Esophagus squamous epithelium (tissue), 5 donors: ENCODE data around the gene CALN1. TPM values are rescaled to one million over a fixed set of nuclear protein-coding genes. Genes with fewer than 3 reads are reported as not detected.
"Not testable (repeated sequence)": the region's sequence is repeated elsewhere in the genome, so short reads cannot be mapped to it uniquely, and the experiment has no call there.

Source experiments
- DNase-seq: peaks from one replicate; lab custom pipeline; 2025; lab: John Stamatoyannopoulos, UW
- H3K27ac ChIP-seq, 4 donors: fragments of 200-600 bp; sonication (generic); one replicate each; pipeline ENCODE4 v1.5.1; 2016 to 2019; ENCODE audit warnings: mild to moderate bottlenecking in 1 of 4
- H3K27me3 ChIP-seq, 4 donors: fragments of 200-600 bp; sonication (generic); 1 replicate in 3 of 4; 2 replicates in 1 of 4; pipeline versions ENCODE4 v1.5.1 to v1.6.0; 2017 to 2021; ENCODE audit warnings: antibody characterized with exemption in 1 of 4
- H3K36me3 ChIP-seq, 3 donors: fragments of 200-600 bp; sonication (generic); one replicate each; pipeline ENCODE4 v1.5.1; 2016 to 2019
- H3K4me1 ChIP-seq, 3 donors: fragments of 200-600 bp; sonication (generic); one replicate each; pipeline ENCODE4 v1.5.1; 2017 to 2019
- H3K4me3 ChIP-seq, 4 donors: fragments of 200-600 bp; sonication (generic); 1 replicate in 3 of 4; 2 replicates in 1 of 4; pipeline ENCODE4 v1.5.1; 2016 to 2019; ENCODE audit warnings: mild to moderate bottlenecking in 2 of 4, moderate library complexity in 1 of 4
- H3K9me3 ChIP-seq, 3 donors: fragments of 200-600 bp; sonication (generic); one replicate each; pipeline ENCODE4 v1.5.1; 2016 to 2019
- POLR2A ChIP-seq, 4 donors: fragments of 450-650 bp; IDR thresholded peaks; one replicate each; pipeline ENCODE4 v1.6.1; 2017; ENCODE audit warnings: antibody characterized with exemption in 4 of 4, mild to moderate bottlenecking in 4 of 4, moderate library complexity in 3 of 4
- WGBS, 2 donors: methylation state at CpG; one replicate each; pipeline ENCODE4 v1.1.5; 2018; 5-methylcytosine and 5-hydroxymethylcytosine counted together
- intact Hi-C: fragments of 100-400 bp; cut with DNase I; formaldehyde crosslinking; loops from one replicate; pipeline ENCODE4 v1.15.0; 2022
- total RNA-seq, 4 donors: library from RNA; depleted of rRNA; stranded (reverse); fragments of >200 nt; gene quantifications; one replicate each; pipeline ENCODE4 v1.1.0, GENCODE V29; 2016
- TF ChIP-seq, protein P1 (sequence below), 6 experiments: fragments of 450-650 bp in 4 of 6; fragments of 200-600 bp in 2 of 6; sonication (generic) in 2 of 6; IDR thresholded peaks; one replicate each; pipeline ENCODE4 v1.5.1; 2016 to 2019; ENCODE audit warnings: antibody characterized with exemption in 6 of 6, mild to moderate bottlenecking in 4 of 6, moderate library complexity in 4 of 6
- donor health status: DM: yes; HTN: yes; CAD: no.

CALN1 gene
- under 1 TPM in 1 of 4 donors, not detected in 3; 0.83 TPM for total RNA-seq

DNA sequence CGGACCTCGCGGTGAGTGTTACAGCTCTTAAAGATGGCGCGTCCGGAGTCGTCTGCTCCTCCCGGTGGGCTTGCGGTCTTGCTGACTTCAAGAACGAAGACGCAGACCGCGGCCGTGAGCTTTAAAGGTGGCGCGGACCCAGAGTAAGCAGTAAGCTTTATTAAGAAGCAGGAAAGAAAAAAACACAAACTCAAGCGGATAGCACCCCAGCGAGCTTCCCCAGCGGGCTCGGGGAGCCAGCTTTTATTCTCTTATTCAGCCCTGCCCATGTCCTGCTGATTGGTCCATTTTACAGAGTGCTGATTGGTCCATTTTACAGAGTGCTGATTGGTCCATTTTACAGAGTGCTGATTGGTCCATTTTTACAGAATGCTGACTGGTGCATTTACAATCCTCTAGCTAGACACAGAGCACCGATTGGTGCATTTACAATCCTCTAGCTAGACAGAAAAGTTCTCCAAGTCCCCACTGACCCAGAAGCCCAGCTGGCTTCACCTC lies at the start of gene CALN1:
Gene CALN1, minus strand, starts transcription at position 218 of the 498 bp plus-strand sequence.
- H3K36me3 ChIP-seq, H3K27me3 ChIP-seq, H3K4me1 ChIP-seq, intact Hi-C loops, DNase-seq, H3K4me3 ChIP-seq, H3K27ac ChIP-seq, H3K9me3 ChIP-seq: not testable (repeated sequence)
- WGBS, 2 donors = 93 to 97% methylated on average over 12 to 21 of the region's 21 CpGs

DNA sequence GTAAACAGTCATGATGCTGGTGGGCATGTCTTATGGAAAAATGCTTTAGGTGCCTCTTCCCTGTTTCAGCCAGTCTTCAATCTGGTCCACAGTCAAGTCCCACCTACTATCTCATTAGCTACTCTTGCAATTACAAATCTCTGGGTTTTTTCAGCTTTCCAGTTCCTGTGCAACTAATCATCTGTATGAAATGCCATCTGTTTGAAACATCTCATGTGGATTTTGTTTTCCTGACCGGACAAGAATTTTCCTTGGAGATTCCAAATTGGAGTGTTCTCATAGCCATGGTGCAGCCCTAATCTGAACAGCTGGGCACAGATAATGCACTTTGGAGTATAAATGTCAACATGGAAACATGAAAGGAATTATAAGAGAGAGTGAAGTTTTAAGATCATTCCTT lies 41.3 kb upstream of the CALN1 start:
- WGBS, 2 donors = 78 to 81% methylated on average over 1 of the region's 1 CpG
- Histone ChIP-seq H3K27ac (no peak overlapping the region), H3K27me3 (no peaks in the 10 kb centered on the region), H3K36me3 (no peaks in the 10 kb centered on the region), H3K4me3 (no peak overlapping the region), H3K9me3 (peaks cover 0 to 4% (median 0%) of the 10 kb centered on the region in 3 donors), H3K4me1 (no peaks in the 10 kb centered on the region)
- intact Hi-C loops = no loop called here
- TF ChIP-seq POLR2A (IDR thresholded peaks at IDR 0.05) = no peak
- TF ChIP-seq, protein P1, sequence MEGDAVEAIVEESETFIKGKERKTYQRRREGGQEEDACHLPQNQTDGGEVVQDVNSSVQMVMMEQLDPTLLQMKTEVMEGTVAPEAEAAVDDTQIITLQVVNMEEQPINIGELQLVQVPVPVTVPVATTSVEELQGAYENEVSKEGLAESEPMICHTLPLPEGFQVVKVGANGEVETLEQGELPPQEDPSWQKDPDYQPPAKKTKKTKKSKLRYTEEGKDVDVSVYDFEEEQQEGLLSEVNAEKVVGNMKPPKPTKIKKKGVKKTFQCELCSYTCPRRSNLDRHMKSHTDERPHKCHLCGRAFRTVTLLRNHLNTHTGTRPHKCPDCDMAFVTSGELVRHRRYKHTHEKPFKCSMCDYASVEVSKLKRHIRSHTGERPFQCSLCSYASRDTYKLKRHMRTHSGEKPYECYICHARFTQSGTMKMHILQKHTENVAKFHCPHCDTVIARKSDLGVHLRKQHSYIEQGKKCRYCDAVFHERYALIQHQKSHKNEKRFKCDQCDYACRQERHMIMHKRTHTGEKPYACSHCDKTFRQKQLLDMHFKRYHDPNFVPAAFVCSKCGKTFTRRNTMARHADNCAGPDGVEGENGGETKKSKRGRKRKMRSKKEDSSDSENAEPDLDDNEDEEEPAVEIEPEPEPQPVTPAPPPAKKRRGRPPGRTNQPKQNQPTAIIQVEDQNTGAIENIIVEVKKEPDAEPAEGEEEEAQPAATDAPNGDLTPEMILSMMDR (IDR thresholded peaks at IDR 0.05) = no peak
- no peak for DNase-seq

DNA sequence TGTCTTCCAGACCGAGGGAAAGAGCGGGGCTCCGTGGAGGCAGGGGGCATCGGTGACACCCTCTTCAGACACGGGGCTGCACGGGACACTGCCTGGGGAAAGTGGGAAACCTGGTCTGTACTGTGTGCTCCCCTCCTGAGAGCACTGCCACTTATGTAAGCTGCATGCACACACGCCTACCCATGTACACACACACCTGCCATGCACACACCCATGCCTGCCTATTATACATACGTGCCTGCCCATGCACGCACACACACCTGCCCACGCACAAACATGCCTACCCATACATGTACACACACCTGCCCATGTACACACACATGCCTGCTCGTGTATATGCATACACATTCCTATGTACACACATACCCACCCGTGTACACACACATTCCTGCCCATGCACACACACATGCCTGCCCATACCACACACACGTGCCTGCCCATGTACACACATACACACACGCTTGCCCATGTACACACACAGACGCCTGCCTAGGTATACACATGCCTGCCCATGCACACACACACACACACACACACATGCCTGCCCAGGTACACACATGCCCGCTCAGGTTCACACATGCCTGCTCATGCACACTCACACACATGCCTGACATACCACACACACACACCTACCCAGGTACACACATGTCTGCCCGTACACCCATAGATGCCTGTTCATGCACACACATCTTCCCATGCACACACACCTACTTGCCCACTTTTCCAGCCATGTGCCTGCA lies 35.5 kb upstream of the CALN1 start:
- Histone ChIP-seq H3K4me3 (no peak overlapping the region), H3K27ac (no peak overlapping the region), H3K27me3 (peaks cover 0 to 30% (median 0%) of the 10 kb centered on the region in 4 donors), H3K36me3 (no peaks in the 10 kb centered on the region), H3K4me1 (no peaks in the 10 kb centered on the region), H3K9me3 (peaks cover 0 to under 1% (median 0%) of the 10 kb centered on the region in 3 donors)
- intact Hi-C loops = no loop called here
- 69 to 84% methylated on average over 11 to 16 of the region's 17 CpGs for WGBS, 2 donors
- no peak for DNase-seq
- TF ChIP-seq, protein P1 (IDR thresholded peaks at IDR 0.05) = no peak
- no peak for TF ChIP-seq POLR2A (IDR thresholded peaks at IDR 0.05)

DNA sequence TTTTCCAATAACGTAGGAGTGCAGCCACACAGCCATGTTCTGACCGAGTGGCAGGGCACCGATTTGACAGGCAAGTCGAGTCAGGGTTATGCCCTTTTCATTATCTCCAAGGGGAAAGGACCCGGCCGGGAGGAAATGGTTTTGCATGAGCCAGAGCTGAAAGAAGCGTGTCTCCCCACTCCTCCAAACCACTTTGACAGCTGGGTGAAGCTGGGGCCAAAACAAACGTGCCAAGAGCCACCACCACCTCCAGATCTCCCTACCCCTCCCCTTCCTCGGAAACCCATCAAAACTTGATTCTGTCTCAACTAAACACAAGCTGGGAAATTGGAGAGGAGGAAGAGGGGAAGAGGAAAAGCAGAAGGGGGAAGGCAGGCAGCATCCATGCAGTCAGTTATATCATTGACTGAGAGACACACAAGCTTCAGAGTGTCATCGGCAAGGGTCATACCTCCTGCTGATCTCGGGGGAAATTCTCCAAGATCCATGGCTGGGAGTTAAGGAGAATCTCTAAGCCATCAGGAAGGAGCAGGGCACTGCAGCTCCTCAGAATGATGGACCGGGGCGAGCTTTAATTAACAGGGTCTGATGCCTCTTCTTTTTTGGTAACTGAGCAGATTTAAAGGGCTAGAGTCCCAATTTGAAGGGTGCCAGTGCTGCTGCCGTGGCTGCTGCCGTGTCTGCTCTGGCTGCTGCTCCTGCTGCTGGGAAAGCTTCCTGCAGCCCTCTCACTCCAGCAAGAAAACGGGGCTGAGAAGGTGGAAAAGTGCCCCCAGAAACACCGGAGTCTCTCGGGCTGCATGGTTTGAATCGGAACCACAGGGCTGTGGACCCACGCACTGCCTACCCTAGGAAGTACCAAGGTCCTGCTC lies 34.7 kb upstream of the CALN1 start:
- Histone ChIP-seq H3K9me3 (no peaks in the 10 kb centered on the region), H3K4me3 (peak overlapping the region in 1 of 4 donors; percentile 12), H3K4me1 (no peaks in the 10 kb centered on the region), H3K36me3 (no peaks in the 10 kb centered on the region), H3K27me3 (peaks cover 0 to 35% (median 0%) of the 10 kb centered on the region in 4 donors), H3K27ac (no peak overlapping the region)
- WGBS, 2 donors = 11 to 15% methylated on average over 11 to 12 of the region's 20 CpGs
- TF ChIP-seq POLR2A (IDR thresholded peaks at IDR 0.05) = no peak
- TF ChIP-seq, protein P1 (IDR thresholded peaks at IDR 0.05) = no peak
- DNase-seq = no peak
- intact Hi-C loops = no loop called here

DNA sequence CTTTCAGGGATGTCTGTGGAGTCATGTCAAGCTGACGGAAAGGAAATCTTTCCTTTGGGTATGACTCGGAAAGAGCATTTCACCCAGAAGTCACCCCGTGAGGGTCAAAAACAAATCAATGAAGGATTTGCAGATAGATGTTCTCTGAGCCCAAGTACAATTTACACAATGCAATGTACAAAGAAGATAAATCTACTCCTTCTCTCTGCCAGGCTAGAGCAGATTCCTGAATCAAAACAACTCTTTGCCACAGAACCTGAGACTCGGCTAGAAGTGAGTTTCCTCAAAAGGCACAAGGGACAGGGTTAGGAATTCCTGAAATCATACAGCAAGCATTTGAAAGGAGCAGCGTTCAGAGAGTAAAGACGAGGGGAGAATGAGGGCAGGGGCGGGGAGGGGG lies 34.0 kb upstream of the CALN1 start:
- Histone ChIP-seq H3K9me3 (no peaks in the 10 kb centered on the region), H3K36me3 (no peaks in the 10 kb centered on the region), H3K4me3 (no peak overlapping the region), H3K27me3 (peaks cover 0 to 35% (median 0%) of the 10 kb centered on the region in 4 donors), H3K27ac (no peak overlapping the region), H3K4me1 (no peaks in the 10 kb centered on the region)
- TF ChIP-seq POLR2A (IDR thresholded peaks at IDR 0.05) = no peak
- TF ChIP-seq, protein P1 (IDR thresholded peaks at IDR 0.05) = no peak
- intact Hi-C loops = no loop called here
- WGBS, 2 donors = 37 to 46% methylated on average over 4 to 7 of the region's 7 CpGs
- DNase-seq = no peak
